A549 (cell line): ENCODE data around the gene PPP2R5C. TPM values are rescaled to one million over a fixed set of nuclear protein-coding genes. Genes with fewer than 3 reads are reported as not detected.
"Not testable (repeated sequence)": the region's sequence is repeated elsewhere in the genome, so short reads cannot be mapped to it uniquely, and the experiment has no call there.

ENCODE experiments used
- ATAC-seq, 2 experiments: fragments of 200-7000 bp in 1 of 2; fragments of >200 bp in 1 of 2; cut with Nextera tagmentation in 1 of 2; cut with Tn5 transposase in 1 of 2; 3 replicates each; pipeline versions ENCODE4 v1.8.0 to v1.9.1; 2018 to 2020; ENCODE audit warnings: mild to moderate bottlenecking in 1 of 2, moderate library complexity in 1 of 2
- CTCF ChIA-PET: fragments of 300-600 bp; sonication (Branson Sonifier 250); formaldehyde crosslinking; extraction: SDS; loops from one replicate; lab custom pipeline; 2021; ENCODE audit warnings: antibody characterized with exemption, inconsistent platforms; lab: Yijun Ruan, JAX
- POLR2A ChIA-PET: fragments of 350-600 bp; formaldehyde crosslinking; extraction: SDS; loops from one replicate; lab custom pipeline; 2021; ENCODE audit warnings: antibody characterized with exemption, inconsistent platforms; lab: Yijun Ruan, JAX
- DNase-seq, 2 experiments: peaks; one replicate each; pipeline versions ENCODE4 v3.0.0 to v3.0.0-alpha.2; 2011 to 2016; ENCODE audit warnings: low read depth in 1 of 2, low spot score in 1 of 2
- FAIRE-seq: peaks from 2 replicates; lab custom pipeline; 2011; peaks lifted over from hg19 to GRCh38; lab: Jason Lieb, UNC
- H3K27ac ChIP-seq, 2 experiments: fragments of >200 bp; sonication (Bioruptor Twin); formaldehyde crosslinking; 3 replicates each; pipeline ENCODE4 v1.5.1; 2016 to 2017
- H3K4me1 ChIP-seq: fragments of >200 bp; sonication (Bioruptor Twin); formaldehyde crosslinking; 3 replicates; pipeline ENCODE4 v1.6.1; 2016
- H3K4me2 ChIP-seq: fragments of >200 bp; sonication (Bioruptor Twin); formaldehyde crosslinking; 3 replicates; pipeline ENCODE4 v1.6.1; 2016
- H3K4me3 ChIP-seq: fragments of >200 bp; sonication (Bioruptor Twin); formaldehyde crosslinking; 3 replicates; pipeline ENCODE4 v1.5.1; 2016
- H3K9me3 ChIP-seq: fragments of >200 bp; sonication (Bioruptor Twin); formaldehyde crosslinking; 3 replicates; pipeline ENCODE4 v1.6.1; 2016
- CHD2 ChIP-seq: fragments of 150-350 bp; IDR thresholded peaks from 2 replicates; pipeline ENCODE4 v1.6.1; 2014; ENCODE audit warnings: low read length; ENCODE audit not compliant: partially characterized antibody
- CHD4 ChIP-seq: fragments of 200-600 bp; sonication (generic); IDR thresholded peaks from 2 replicates; pipeline ENCODE4 v1.6.1; 2016; ENCODE audit warnings: antibody characterized with exemption, mild to moderate bottlenecking, borderline replicate concordance
- FOXS1 ChIP-seq: fragments of 250-450 bp; sonication (Bioruptor Pico); IDR thresholded peaks from 2 replicates; pipeline ENCODE4 v1.5.0; 2020; ENCODE audit warnings: mild to moderate bottlenecking, moderate library complexity
- GATA3 ChIP-seq: IDR thresholded peaks from 2 replicates; pipeline ENCODE4 v1.6.1; 2012; ENCODE audit warnings: borderline replicate concordance
- JUN ChIP-seq, 2 experiments: fragments of >200 bp; sonication (Bioruptor Twin); formaldehyde crosslinking; IDR thresholded peaks; 2 replicates in 1 of 2; 3 replicates in 1 of 2; pipeline ENCODE4 v1.6.1; 2016 to 2017
- MAZ ChIP-seq: fragments of 150-350 bp; IDR thresholded peaks from 2 replicates; pipeline ENCODE4 v1.6.1; 2014; ENCODE audit warnings: antibody characterized with exemption, low read depth, low read length, borderline replicate concordance
- PHF8 ChIP-seq: fragments of 200-600 bp; sonication (generic); IDR thresholded peaks from 2 replicates; pipeline ENCODE4 v1.6.1; 2016; ENCODE audit warnings: low read depth, mild to moderate bottlenecking, antibody characterized with exemption, moderate library complexity, borderline replicate concordance
- POLR2A ChIP-seq: IDR thresholded peaks from 2 replicates; pipeline ENCODE4 v1.6.1; 2012; ENCODE audit warnings: mild to moderate bottlenecking, low read length
- RAD21 ChIP-seq, 2 experiments: fragments of >200 bp in 1 of 2; sonication (Bioruptor Twin) in 1 of 2; formaldehyde crosslinking in 1 of 2; IDR thresholded peaks in 1 of 2; conservative IDR thresholded peaks in 1 of 2; 2 replicates in 1 of 2; 3 replicates in 1 of 2; pipeline ENCODE4 v1.6.1; 2012 to 2018; ENCODE audit warnings: inconsistent platforms in 1 of 2
- RARB ChIP-seq: fragments of 250-450 bp; sonication (Bioruptor Pico); IDR thresholded peaks from 2 replicates; pipeline ENCODE4 v1.8.0; 2021; ENCODE audit warnings: mild to moderate bottlenecking, moderate library complexity
- RCOR1 ChIP-seq: fragments of 150-350 bp; IDR thresholded peaks from 2 replicates; pipeline ENCODE4 v1.6.1; 2014; ENCODE audit warnings: antibody characterized with exemption, low read length, low read depth
- RFX5 ChIP-seq: fragments of 450-650 bp; IDR thresholded peaks from 2 replicates; pipeline ENCODE4 v1.7.1; 2014; ENCODE audit warnings: antibody characterized with exemption, mild to moderate bottlenecking, moderate library complexity
- RNF2 ChIP-seq: fragments of 200-600 bp; sonication (generic); IDR thresholded peaks from 2 replicates; pipeline ENCODE4 v1.6.1; 2016; ENCODE audit warnings: low read depth, mild to moderate bottlenecking, antibody characterized with exemption, moderate library complexity, borderline replicate concordance
- SREBF2 ChIP-seq: fragments of 450-650 bp; IDR thresholded peaks from 2 replicates; pipeline ENCODE4 v1.6.1; 2014; ENCODE audit warnings: mild to moderate bottlenecking, moderate library complexity
- TFCP2L1 ChIP-seq: fragments of 250-450 bp; sonication (Bioruptor Pico); IDR thresholded peaks from 2 replicates; pipeline ENCODE4 v1.5.0; 2021; ENCODE audit warnings: mild to moderate bottlenecking
- ZSCAN20 ChIP-seq: fragments of 250-450 bp; sonication (Bioruptor Pico); IDR thresholded peaks from 2 replicates; pipeline ENCODE4 v1.8.0; 2022; ENCODE audit warnings: mild to moderate bottlenecking, moderate library complexity
- WGBS: methylation state at CpG from one replicate; pipeline ENCODE4 v1.1.6; 2017; ENCODE audit errors: missing lambda C conversion rate; 5-methylcytosine and 5-hydroxymethylcytosine counted together
- polyA minus RNA-seq: library from RNA; depleted of rRNA, polyadenylated mRNA; stranded (reverse); fragments of >200 nt; gene quantifications from 2 replicates; pipeline ENCODE4 v1.2.3, GENCODE V29; 2011; rRNA and poly(A)+ RNA removed
- polyA plus RNA-seq, 4 experiments: library from polyadenylated mRNA; depleted of rRNA in 3 of 4; stranded (reverse); fragments of >200 nt; fragmentation: RNase III in 1 of 4; extraction: RNeasy Plus Mini Kit Qiagen cat#74134 plus additional on column Dnase treatment in 1 of 4; gene quantifications; 2 replicates in 3 of 4; 3 replicates in 1 of 4; pipeline ENCODE4 v1.2.3, GENCODE V29; 2011 to 2017
- TF ChIP-seq, protein P1 (sequence below): fragments of 200-600 bp; sonication (generic); IDR thresholded peaks from 2 replicates; pipeline ENCODE4 v1.6.1; 2016; ENCODE audit warnings: antibody characterized with exemption, mild to moderate bottlenecking, moderate library complexity
- TF ChIP-seq, protein P2 (sequence below): IDR thresholded peaks from 2 replicates; pipeline ENCODE4 v1.6.1; 2012
- TF ChIP-seq, protein P3 (sequence below): IDR thresholded peaks from 2 replicates; pipeline ENCODE4 v1.6.1; 2012

PPP2R5C gene
- polyA plus RNA-seq (2011; rRNA removed) (133 and 150 TPM in 2 replicates), polyA plus RNA-seq (2017; fragmentation: RNase III; extraction: RNeasy Plus Mini Kit Qiagen cat#74134 plus additional on column Dnase treatment) (73.7 to 75.3 TPM (median 74.8 TPM) in 3 replicates), polyA minus RNA-seq (85.5 and 89.5 TPM in 2 replicates)
- 38.6 and 39.4 TPM in 2 replicates for polyA plus RNA-seq (2012; cell fraction: cytosol; rRNA removed)
- polyA plus RNA-seq (2012; cell fraction: nucleus; rRNA removed) = 30.7 and 45.7 TPM in 2 replicates

- DNase-seq (peak; percentile 91 to 95), FAIRE-seq (no peak)
- POLR2A ChIA-PET = interaction anchor here (0.8 to 1.6 kb wide), 6 partner anchors 30 to 187 kb away, joined by 3 to 12 read pairs (median 4); no protein-coding TSS in a partner anchor
- Histone ChIP-seq H3K4me2 (peak within 1 kb of the TSS; percentile 96), H3K27ac (peak within 1 kb of the TSS; percentile 77 to 93), H3K4me3 (peak within 1 kb of the TSS; percentile 82)
- 1% methylated on average over 25 of the region's 110 CpGs for WGBS
- TF ChIP-seq FOXS1 (CRISPR knock-in tag) = no peak
- TF ChIP-seq MAZ = 0 out of 2 replicates have a peak, but pooled peaks have one; percentile 37
- no peak for TF ChIP-seq ZSCAN20 (CRISPR knock-in tag)
- TF ChIP-seq RCOR1 = no peak
- TF ChIP-seq, protein P1, sequence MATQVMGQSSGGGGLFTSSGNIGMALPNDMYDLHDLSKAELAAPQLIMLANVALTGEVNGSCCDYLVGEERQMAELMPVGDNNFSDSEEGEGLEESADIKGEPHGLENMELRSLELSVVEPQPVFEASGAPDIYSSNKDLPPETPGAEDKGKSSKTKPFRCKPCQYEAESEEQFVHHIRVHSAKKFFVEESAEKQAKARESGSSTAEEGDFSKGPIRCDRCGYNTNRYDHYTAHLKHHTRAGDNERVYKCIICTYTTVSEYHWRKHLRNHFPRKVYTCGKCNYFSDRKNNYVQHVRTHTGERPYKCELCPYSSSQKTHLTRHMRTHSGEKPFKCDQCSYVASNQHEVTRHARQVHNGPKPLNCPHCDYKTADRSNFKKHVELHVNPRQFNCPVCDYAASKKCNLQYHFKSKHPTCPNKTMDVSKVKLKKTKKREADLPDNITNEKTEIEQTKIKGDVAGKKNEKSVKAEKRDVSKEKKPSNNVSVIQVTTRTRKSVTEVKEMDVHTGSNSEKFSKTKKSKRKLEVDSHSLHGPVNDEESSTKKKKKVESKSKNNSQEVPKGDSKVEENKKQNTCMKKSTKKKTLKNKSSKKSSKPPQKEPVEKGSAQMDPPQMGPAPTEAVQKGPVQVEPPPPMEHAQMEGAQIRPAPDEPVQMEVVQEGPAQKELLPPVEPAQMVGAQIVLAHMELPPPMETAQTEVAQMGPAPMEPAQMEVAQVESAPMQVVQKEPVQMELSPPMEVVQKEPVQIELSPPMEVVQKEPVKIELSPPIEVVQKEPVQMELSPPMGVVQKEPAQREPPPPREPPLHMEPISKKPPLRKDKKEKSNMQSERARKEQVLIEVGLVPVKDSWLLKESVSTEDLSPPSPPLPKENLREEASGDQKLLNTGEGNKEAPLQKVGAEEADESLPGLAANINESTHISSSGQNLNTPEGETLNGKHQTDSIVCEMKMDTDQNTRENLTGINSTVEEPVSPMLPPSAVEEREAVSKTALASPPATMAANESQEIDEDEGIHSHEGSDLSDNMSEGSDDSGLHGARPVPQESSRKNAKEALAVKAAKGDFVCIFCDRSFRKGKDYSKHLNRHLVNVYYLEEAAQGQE = no peak
- TF ChIP-seq CHD4 = no peak
- TF ChIP-seq RNF2 = no peak
- no peak for TF ChIP-seq RAD21 (conservative IDR thresholded peaks at IDR 0.05 in 1 of 2, IDR thresholded peaks at IDR 0.05 in 1 of 2)
- TF ChIP-seq, protein P2, sequence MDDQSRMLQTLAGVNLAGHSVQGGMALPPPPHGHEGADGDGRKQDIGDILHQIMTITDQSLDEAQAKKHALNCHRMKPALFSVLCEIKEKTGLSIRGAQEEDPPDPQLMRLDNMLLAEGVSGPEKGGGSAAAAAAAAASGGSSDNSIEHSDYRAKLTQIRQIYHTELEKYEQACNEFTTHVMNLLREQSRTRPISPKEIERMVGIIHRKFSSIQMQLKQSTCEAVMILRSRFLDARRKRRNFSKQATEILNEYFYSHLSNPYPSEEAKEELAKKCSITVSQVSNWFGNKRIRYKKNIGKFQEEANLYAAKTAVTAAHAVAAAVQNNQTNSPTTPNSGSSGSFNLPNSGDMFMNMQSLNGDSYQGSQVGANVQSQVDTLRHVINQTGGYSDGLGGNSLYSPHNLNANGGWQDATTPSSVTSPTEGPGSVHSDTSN = no peak
- TF ChIP-seq, protein P3, sequence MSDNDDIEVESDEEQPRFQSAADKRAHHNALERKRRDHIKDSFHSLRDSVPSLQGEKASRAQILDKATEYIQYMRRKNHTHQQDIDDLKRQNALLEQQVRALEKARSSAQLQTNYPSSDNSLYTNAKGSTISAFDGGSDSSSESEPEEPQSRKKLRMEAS = peak; percentile 18; the same call in 1 of the 2 replicates
- peak; percentile 94 for TF ChIP-seq PHF8
- TF ChIP-seq RFX5 = no peak
- no peak for TF ChIP-seq GATA3
- TF ChIP-seq RARB (CRISPR knock-in tag) = no peak
- peak; percentile 43 for TF ChIP-seq POLR2A
- no peak for TF ChIP-seq CHD2
- no peak for TF ChIP-seq SREBF2
- no peak for TF ChIP-seq TFCP2L1 (CRISPR knock-in tag)
- no peak; a peak in 1 of 5 replicates for TF ChIP-seq JUN (IDR thresholded peaks at IDR 0.05)
- TF ChIP-seq, all 56 proteins: peak for 4
- no peaks in the 10 kb centered on the region for H3K9me3 ChIP-seq
- ATAC-seq = peak; percentile 81 to 94
- CTCF ChIA-PET = interaction anchor here (0.6 to 2.5 kb wide), 2 partner anchors 54 to 125 kb away, joined by 3 to 9 read pairs; no protein-coding TSS in a partner anchor
- peaks cover 8% of the 10 kb centered on the region; the same call in 1 of the 3 replicates for H3K4me1 ChIP-seq
Measured at GRCh38 chr14:101761032-101761880, at the start of gene PPP2R5C. PPP2R5C (plus strand) TSS chr14:101761709; CDS start chr14:101761894, 185 bp downstream.

- FAIRE-seq, POLR2A ChIA-PET, H3K4me3 ChIP-seq, H3K9me3 ChIP-seq, DNase-seq, H3K4me2 ChIP-seq, H3K27ac ChIP-seq, H3K4me1 ChIP-seq, ATAC-seq: not testable (repeated sequence)
- WGBS = no CpG with 5 or more reads among the region's 12 CpGs
- CTCF ChIA-PET = interaction anchor here (2.4 kb wide), 1 partner anchor 59 kb away, joined by 13 read pairs; no protein-coding TSS in a partner anchor
Measured at GRCh38 chr14:101711857-101712233, 49.7 kb upstream of the PPP2R5C start.

GRCh38 chr14:101712341-101712740 is 49.2 kb upstream of the PPP2R5C start:
- H3K4me1 ChIP-seq, H3K4me2 ChIP-seq, CTCF ChIA-PET, H3K9me3 ChIP-seq, H3K27ac ChIP-seq, FAIRE-seq, ATAC-seq, POLR2A ChIA-PET, DNase-seq, H3K4me3 ChIP-seq: not testable (repeated sequence)
- WGBS = no CpG with 5 or more reads among the region's 15 CpGs

DNA sequence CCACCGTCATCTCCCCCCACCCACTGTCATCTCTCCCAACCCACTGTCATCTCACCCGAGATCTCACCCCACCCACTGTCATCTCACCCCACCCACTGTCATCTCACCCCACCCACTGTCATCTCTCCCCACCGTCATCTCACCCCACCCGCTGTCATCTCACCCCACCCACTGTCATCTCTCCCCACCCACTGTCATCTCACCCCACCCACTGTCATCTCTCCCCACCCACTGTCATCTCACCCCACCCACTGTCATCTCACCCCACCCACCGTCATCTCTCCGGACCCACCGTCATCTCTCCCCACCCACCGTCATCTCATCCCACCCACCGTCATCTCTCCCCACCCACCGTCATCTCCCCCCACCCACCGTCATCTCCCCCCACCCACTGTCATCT is 48.4 kb upstream of the PPP2R5C start:
- H3K4me1 ChIP-seq, H3K27ac ChIP-seq, H3K4me2 ChIP-seq, H3K4me3 ChIP-seq, H3K9me3 ChIP-seq, CTCF ChIA-PET, FAIRE-seq, ATAC-seq, POLR2A ChIA-PET, DNase-seq: not testable (repeated sequence)
- WGBS = no CpG with 5 or more reads among the region's 11 CpGs
